Activated CD4-positive, alpha-beta T cell treated with anti-CD3 and anti-CD28 coated beads for 1 hour (primary cell): Measurements from ENCODE around the gene CNTNAP2.

Experiments used
- DNase-seq: peaks from one replicate; pipeline ENCODE4 v3.0.0-alpha.2; 2020

The CNTNAP2 gene

DNA sequence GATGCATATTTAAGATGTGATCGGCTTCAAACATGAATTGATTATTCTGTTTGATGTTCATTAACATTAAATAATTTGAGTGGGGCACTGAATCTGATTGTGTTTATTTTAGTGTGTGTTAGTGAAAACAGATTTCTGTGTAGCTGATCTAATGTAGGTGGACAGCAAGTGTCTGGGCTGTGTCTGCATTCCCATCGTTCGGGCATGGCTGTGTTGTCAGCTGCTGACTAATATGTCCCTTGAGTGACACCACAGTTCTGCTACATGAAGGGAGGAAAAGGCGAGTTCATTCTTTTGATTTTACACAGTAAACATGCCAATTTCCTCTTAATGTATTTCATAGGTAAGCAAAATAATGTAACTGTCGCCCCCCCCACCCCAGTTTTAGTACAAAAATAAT is 203.0 kb downstream of the CNTNAP2 start:
- DNase-seq = no peak

DNA sequence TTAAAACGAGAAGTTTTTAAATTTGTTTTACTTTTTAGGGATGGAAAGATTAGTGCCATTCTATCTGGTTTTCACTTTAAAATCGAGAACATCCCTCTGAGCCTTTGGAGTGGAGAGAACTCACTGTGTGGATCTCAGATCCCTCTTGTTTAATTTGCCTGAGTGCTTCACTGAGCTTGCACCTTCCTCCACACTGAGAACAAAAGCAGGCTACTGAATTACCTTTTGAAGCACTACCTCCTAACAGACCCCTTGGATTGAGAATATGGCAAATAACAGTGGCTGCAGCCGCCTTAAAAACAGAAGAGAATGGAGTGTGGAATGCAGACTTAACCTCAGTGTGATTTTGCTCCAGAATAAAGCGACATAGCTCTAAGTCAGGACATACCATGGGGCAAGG is 204.7 kb downstream of the CNTNAP2 start:
- no peak for DNase-seq

DNA sequence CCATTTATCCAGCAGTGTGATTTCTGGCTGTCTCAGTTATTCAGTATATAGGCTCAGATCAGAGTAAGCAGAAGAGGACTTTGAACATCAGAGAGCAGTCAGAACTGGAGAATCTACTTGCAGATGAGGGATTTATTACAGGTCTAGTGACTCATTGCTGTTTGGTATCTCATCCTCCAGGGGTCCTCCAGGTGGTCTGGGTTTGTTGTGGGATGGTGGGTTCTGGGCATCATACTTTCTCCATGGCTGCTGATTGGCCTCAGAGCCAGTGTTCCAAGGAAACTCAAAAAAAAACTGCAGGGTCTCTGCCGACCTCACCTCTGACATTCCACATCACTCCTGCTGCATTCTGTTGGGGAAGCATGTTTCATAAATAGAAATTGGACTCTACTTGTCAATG is 214.8 kb downstream of the CNTNAP2 start:
- no peak for DNase-seq

DNA sequence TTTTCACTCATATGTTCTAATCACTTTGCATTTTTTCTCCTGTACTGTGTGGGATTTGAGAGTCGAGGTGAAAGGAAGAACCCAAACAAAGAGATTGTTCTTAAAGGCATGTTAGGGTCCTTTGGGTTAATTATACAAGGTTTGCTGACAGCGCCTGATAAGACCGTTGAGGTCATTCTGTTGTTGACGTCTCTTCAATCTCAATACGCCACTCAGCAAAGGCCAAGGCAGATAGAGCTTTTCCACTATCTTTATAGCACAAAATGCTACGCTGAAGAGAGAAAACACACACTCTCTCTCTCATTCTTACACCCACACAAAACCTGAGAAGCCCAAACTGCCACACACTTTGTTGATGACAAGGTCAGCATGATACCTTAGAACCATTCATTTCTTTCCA is 228.7 kb downstream of the CNTNAP2 start:
- DNase-seq = no peak

DNA sequence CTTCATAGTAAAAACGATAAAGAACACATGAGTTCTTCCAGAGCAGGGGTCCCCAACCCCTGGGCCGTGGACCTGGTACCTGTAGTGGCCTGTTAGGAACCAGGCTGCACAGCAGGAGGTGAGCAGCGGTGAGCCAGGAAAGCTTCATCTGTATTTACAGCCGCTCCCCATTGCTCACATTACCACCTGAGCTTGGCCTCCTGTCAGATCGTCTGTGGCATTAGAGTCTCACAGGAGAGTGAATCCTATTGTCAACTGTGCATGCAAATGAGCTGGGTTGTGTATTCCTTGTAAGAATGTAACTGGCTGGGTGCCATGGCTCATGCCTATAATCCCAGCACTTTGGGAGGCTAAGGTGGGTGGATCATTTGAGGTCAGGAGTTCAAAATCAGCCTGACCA is 229.5 kb downstream of the CNTNAP2 start:
- no peak for DNase-seq

DNA sequence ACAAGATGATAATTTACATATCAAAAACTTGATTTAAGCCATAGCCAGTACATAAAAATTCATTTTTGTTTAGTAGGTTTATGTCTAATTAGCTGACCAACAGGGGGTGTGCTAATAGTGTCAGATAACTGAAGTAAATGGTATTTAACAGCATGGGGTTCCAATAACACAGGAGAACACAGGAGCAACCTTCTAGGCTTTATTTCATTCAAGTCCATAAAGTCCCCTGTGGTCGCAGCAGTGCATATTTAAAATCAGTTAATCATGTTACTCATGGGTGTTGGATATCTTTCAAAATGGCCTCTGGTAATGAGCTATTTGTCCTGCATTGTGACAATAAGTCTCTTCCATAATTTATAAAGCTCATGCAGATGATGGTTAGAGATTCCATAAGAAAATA is 238.6 kb downstream of the CNTNAP2 start:
- DNase-seq = no peak

DNA sequence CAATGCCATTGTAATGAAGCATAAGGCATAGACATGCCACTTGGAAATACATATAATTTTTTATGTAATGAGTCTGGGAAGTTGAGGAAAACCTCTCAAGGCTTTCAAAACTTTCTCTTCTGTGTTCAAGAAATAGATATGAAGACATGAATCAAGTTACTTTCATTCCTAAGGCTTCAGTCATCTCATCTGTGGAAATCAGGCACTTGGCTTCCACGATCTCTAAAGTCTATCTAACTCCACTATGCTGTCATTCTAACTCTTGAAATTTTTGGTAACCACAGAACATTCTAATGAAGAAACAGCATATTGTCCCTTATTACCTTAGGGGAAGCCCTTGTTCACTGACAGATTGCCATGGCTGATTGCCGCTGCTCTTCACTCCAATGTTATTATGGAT is 242.6 kb downstream of the CNTNAP2 start:
- no peak for DNase-seq

DNA sequence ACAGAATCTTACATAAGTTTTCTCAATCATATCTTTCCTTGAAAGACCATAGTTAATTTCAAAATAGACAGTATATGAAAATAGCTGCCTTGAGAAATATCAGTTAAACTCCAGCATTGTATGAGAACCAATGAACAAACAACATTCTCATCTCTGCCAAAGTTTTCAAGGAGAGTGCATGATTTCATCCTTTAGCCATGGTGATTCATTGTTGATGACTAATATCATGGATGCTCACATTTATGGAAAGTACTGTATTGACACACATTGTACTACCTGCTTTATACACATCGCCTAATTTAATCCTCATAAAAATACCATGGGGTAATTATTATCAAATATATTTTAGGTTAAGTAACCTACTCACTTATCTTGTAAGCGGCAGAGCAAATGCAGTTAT is 250.3 kb downstream of the CNTNAP2 start:
- no peak for DNase-seq

DNA sequence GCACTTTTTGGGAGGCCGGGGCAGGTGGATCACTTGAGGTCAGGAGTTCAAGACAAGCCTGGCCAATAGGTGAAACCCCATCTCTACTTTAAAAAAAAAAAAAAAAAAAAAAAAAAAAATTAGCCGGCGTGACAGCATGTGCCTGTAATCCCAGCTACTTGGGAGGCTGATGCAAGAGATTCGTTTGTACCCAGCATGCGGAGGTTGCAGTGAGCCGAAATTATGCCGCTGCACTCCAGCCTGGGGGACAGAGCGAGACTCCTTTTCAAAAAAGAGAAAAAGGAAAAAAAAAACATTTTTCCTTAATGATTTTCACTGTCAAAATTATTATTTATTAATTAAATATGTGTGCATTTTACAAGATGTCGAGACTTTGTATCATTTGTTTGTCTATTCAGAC is 253.6 kb downstream of the CNTNAP2 start:
- DNase-seq = no peak

DNA sequence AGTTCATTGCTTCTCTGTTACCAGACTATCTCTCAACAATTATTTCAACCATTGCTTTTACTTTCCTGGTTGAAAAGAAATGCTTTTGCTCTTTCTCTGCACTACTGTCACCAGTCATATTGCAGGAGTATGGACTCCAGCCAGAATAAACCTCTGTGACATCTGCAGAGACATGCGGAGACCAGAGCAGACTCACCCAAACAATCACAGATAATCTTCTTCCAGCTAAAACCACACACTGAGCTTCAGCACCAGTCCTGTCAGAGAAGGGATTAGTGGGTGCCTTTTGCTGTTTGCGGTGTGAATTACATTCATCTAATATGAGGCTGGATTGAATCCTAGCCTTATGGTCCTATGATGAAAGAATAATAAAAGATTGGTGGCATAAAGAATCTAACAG is 258.6 kb downstream of the CNTNAP2 start:
- DNase-seq = no peak

DNA sequence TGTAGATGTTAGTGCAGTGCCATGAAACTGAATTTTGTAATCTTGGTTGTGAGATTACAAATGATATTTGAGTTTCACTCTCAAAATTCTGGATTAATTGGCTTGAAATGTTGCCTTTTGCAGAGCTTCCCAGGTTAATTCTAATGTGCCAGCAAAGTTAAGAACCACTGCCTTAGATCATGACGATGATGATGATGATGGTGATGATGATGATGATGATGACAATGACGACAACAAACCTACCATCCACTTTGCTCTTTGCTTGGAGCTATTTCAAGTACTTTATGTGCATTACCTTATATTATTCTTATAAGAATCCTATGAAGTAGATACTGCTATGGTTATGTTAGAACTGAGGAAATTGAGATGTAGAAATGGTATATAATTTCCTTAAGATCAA is 261.6 kb downstream of the CNTNAP2 start:
- DNase-seq = no peak

DNA sequence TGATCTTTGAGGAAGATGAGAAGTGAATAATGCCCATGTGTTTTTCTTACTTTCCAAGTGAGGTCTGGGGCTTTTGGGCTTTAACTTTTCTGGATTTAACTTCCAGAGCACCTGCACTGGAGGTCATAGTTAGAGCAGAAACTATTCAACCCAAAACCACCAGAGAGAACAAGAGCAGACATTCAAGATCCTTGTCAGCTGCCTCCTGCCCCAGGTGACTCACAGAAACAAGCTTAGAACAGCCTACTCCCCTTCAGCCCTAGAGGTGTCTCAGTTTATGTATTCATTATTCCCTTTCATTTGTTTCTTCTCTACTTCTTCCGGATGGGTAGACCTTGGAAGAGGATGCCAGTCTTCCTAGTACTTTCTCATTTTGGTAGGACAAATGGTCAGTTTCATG is 270.5 kb downstream of the CNTNAP2 start:
- no peak for DNase-seq

DNA sequence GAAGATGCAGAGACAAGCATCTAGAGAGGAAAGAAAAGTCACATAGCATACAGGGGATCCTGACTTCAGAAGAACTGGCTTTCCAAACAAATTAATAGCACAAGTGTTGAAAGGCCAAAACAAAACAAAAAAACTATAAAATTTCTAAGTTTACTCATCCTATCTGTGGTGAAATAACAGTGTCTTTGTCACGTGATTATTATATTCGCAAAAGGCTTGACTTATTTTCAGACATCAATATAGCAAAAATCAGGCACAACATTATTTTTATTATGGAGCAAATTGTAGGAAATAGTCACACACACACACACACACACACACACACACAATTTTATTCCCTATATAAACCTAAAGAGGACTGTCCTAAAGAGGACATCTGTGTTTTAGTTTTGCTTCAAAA is 272.3 kb downstream of the CNTNAP2 start:
- DNase-seq = no peak

DNA sequence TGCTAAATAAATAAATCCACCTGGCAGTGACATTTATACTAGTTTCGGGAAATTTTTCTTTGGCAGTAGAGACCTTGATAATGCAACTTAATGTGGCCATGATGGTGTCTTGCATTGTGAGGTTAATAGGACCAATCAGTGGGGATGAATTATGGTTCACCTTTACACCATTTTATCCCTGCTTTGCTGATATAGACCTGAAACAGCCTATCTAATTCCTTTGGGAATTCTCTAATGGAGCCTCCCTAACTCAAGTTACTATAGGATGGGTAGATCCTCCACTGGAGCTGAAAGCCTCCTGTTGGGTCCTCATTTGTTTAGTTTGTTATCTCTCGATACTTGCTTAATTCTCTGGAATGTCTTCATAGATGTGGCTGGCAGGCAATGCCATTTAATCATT is 276.7 kb downstream of the CNTNAP2 start:
- no peak for DNase-seq

DNA sequence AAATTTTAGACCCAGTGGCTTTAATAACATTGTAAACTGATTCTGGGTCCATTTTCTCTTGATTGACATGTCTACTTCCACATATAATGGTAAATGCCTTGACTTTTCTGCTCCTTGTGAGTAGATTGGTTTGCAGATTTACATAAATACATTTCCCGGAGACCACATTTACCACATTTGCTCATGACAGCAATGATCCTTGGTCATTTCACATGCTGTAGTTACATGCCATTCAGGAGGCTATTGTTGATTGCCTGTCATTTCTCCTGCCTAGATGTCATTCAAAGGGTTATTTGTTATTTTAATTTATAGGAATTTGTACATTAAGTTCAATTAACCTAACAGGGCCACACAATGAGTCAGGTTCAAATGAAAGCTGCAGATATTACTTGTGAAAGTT is 280.5 kb downstream of the CNTNAP2 start:
- DNase-seq = no peak

DNA sequence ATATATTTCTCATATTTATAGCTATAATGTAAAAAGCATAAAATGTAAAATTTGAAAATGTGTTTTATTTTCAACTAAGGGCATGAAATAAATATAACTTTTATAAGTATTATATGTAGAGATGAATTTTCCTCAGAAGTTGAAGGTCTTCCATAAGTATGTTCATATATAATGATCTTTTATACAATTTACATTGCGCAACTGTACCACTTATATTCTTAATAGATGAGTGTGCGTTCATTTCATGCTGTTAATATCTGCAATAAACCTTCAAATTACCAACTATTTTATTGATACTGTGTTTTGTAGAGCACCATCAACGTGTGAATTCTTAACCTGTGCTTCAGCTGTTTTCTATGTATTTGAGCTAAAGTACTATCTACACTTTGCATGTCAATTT is 285.3 kb downstream of the CNTNAP2 start:
- DNase-seq = no peak

DNA sequence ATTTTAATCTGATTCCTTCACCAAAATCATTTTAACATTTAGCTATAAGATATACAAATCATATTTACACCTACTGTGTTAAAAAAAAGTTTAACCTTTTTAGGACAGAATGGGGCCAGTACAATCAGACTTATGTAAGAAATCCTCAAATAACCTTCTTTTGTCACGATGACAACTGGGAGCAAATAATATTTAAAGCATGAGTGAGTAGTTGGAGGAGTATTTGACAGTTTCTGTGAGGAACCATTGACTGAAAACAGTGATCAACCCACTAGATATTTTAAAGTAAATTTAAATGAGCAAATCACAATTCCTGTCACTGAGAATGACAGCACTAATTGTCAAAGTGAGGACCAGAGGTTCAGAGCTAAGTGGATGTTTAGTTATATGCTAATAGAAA is 289.1 kb downstream of the CNTNAP2 start:
- DNase-seq = no peak

DNA sequence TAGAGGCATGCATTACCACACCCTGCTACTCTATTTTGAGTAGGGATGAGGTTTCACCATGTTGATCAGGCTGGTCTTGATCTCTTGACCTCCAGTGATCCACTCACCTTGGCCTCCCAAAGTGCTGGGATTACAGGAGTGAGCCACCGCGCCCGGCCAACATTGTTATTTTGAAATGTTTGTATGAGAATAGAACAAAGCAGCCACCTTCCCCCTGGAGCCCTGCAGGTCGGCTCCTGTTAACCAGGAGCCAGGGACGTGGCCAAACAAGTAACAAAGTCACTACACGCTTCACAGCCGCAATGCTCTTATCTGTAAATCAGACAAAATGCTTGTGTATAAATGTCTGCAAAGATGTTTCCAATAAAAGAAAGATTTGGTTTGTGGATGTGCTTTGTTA is 295.4 kb downstream of the CNTNAP2 start:
- DNase-seq = no peak

DNA sequence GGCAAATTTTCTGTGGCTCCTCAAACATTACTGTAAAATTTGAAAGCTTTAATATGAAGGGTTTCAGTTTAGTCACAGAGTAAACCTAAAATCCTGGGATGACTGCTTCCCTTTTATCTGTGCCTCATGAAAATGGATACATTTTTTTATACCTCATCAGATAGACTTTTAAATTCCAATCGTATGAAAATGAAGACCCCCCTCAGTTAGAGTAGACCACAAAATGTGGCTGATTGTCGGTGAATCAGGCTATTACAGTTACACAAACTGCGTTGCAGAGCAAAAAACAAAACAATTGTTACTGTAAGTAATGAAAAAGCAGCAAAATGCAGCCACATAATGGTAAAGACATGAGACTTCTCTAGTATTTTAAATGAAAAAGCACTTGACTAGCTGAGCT is 296.2 kb downstream of the CNTNAP2 start:
- no peak for DNase-seq

DNA sequence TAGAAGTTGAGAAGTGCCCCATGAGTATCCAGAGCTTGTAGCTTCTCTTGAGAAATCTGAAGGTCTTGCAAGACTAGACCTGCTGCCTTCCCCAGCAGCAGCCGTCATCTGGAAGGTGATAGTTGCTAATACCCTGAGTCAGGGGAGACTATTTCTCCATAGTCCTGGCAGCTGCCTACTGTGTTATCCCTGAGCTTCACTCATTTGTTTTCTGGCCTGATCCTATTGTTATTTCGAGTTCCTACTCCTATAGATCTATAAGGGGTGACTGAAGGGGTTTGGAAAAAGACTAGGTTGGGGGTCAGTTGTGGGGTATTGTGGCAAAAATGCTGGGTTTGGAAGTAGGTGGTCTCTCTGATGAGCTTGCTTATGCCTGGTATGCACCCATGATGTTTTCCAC is 297.8 kb downstream of the CNTNAP2 start:
- DNase-seq = no peak

DNA sequence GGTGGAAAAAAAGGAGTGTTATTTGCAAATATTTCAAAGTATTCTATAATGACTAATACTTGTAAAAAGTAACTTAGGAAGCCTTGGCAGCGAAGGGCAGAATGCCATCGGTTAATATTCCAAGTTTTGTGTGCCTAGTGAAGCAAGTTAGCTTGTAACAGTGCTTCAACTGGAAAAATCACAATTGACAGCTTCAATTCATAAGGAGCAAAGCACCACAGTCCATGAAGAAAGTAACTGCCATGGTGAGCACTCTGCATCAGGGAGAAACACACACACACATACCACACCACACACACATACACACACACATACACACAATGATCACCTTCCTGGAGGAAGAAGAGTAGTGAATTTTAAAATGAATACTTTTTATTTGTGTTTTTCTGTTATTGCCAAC is 298.3 kb downstream of the CNTNAP2 start:
- no peak for DNase-seq

DNA sequence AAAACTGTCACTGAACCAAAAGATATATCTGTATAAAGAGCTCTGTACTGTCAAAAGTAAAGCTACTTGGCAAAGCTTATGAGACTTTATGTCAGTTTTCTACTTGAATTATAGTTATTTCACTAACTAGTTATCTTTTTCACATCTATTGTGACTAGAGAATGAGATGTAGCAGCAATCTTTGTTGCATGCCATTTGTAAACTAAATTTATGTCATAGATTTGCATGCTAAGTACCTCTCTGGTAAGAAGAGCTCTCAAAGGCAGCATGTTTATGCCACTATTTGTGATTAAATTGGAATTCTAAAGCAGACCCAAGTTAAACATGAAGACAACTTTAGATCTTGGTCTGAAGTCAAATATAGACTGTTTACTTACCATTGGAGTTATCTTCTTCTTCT is 300.6 kb downstream of the CNTNAP2 start:
- no peak for DNase-seq

DNA sequence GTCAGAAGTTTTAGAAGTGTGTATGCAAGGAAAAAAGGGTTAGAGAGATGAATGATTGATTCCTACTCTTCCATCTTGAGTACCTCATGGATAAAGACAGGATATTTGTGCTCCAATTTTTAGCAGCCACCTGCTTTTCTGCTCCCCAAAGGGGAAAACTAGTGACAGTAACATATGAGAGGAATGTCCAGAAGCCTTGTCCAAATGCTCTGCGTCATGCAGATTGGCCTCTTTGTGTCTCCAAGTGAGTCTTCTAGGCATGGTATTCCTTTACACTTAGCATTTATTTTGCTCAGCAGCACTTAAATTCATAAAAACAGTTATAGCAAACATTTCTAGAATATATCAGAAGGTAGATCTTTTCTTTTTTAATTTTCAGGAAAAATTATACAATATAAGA is 306.8 kb downstream of the CNTNAP2 start:
- no peak for DNase-seq

DNA sequence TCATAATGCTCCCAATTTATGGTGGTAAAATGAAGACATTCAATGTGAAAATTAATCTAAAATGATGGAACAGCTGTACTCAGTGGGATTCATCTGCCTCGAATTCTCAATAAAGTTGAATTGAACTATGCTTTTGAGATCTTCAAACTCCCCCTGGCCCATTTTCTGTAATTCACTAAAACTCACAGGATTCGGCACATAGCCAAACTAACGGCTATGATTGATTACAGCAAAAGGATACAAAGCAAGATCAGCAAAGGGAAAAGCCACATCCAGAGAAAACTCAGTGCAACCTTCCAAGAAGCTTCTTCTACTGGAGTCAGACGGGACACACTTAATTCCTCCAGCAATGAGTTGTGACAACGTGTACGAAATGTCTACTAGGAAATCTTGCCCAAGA is 307.5 kb downstream of the CNTNAP2 start:
- no peak for DNase-seq

DNA sequence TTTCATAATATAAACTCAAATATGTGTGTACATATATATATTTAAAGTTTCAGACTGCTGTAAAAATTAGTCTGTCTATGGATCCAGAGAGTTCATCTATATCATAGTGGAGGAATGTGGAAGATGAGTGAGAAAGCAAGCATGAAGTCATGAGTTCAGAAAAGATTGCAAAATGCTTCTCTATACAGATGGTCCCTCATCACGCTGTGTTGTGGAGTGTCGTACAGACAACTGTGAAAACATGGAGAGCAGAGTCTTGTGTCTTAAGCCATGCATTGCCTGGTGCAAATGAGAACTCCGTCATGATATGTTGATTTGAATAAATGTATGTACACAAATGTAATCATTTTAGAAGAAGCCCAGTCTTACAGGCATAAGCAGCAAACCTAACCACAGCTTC is 316.9 kb downstream of the CNTNAP2 start:
- no peak for DNase-seq

DNA sequence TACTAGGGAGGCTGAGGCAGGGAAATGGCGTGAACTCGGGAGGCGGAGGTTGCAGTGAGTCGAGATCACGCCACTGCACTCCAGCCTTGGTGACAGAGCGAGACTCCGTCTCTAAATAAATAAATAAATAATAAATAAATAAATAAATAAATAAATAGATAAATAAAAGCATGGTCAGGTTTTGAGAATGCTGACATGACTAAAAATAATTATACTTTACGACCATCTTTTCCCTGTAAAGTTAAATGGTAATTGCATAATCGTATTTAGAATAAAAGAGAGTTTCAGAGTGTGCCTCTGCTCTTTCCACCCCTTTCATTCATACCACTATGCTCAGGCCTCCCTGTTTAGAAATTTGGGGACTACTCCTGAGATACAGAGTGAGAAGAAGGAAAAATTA is 326.5 kb downstream of the CNTNAP2 start:
- no peak for DNase-seq

DNA sequence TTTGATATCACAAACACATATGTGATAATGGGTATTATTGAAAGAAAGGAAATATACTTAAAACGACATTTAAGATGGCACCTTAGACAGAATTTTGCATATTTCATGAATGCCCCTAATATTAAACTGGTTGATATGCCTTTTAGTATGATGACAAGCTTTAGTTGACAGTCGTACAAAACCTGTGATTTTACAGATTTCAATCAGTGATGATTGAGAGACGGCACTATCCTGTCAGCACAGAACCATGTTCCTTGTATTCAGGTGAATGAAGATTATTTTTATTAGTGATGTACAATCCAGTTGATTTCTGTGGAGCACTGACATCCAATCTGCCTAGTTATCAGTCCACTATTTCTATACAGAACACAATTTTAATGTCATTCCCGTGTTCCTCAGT is 333.0 kb downstream of the CNTNAP2 start:
- no peak for DNase-seq
